ENCODE data around the gene ZFY.

GRCh38 chrY:3003516-3003830, 68.3 kb downstream of the ZFY start:
- TF ChIP-seq CTCF (IDR thresholded peaks at IDR 0.05) (no peak), EZH2 (IDR thresholded peaks at IDR 0.05; ENCODE audit: borderline replicate concordance, insufficient read depth, low read depth, low read length, poor library complexity, severe bottlenecking) (no peak)

Data from B cell (primary cell).